ENCODE results near the gene ERC2. TPM values are rescaled to one million over a fixed set of nuclear protein-coding genes. Genes with fewer than 3 reads are reported as not detected.
A peak's percentile ranks its signal among the peaks of the same experiment; 100 is the strongest.

The ERC2 gene
- total and polyA plus RNA-seq, 2 of the 13 experiments (the other 11 are each of a cell fraction or from before 2014, with no cell fraction given): 0.16 to 0.22 TPM

- H3K4me3 ChIP-seq (replicated peaks in 1 of 3; ENCODE audit: insufficient read depth in 1 of 3, low read depth in 2 of 3, low read length in 3 of 3): no peak overlapping the region
- in situ Hi-C loops (cut with HindIII; ENCODE audit: extremely low pct_ligation_motif_present, low pct_unique_long_range_greater_than_20kb): loop anchor here (25.0 kb wide), 1 partner anchor 1389 kb away; no protein-coding TSS in a partner anchor
- POLR2A ChIA-PET: no interaction called here
- H4K20me1 ChIP-seq (ENCODE audit: insufficient read depth, low read length): no peaks in the 10 kb centered on the region
- CTCF ChIA-PET (ENCODE audit: low intra/inter-chr PET ratio, low total read pairs): interaction anchor here (0.9 kb wide), 2 partner anchors 767 to 1398 kb away, joined by 6 to 7 read pairs; no protein-coding TSS in a partner anchor
- FAIRE-seq (peak; percentile 66), ATAC-seq (no peak), DNase-seq (ENCODE audit: low spot score) (peak; percentile 18)
- BruUV-seq (replicated peaks): no TSS peak
- no peak overlapping the region for H3K27ac ChIP-seq (ENCODE audit: extremely low read length, insufficient read depth, low read length)
- no peaks in the 10 kb centered on the region for H3K4me1 ChIP-seq (ENCODE audit: insufficient read depth, low read length)
- intact Hi-C loops (cut with micrococcal nuclease; ENCODE audit: unreplicated experiment): loop anchor here (10.0 kb wide), 1 partner anchor 1397 kb away; no protein-coding TSS in a partner anchor
- no peak overlapping the region for H3K4me2 ChIP-seq (ENCODE audit: low read depth, low read length)
- no peaks in the 10 kb centered on the region for H3K79me2 ChIP-seq (ENCODE audit: insufficient read depth, low read length)
- H3K9me3 ChIP-seq (ENCODE audit: low read length): no peaks in the 10 kb centered on the region
- H3K36me3 ChIP-seq (replicated peaks in 1 of 2; ENCODE audit: control insufficient read depth in 1 of 2, insufficient read depth in 2 of 2, low read length in 2 of 2): no peaks in the 10 kb centered on the region
- no peak overlapping the region for H3K9ac ChIP-seq (ENCODE audit: insufficient read depth, low read depth, low read length)
- 83% methylated on average over 3 of the region's 3 CpGs for WGBS (ENCODE audit: low lambda C conversion rate)
- H3K27me3 ChIP-seq (ENCODE audit: control insufficient read depth in 1 of 2, insufficient read depth in 2 of 2, low read length in 2 of 2): no peaks in the 10 kb centered on the region
- TF ChIP-seq ZNF431 (CRISPR knock-in tag; IDR thresholded peaks at IDR 0.05; ENCODE audit: borderline replicate concordance, low read depth) (no peak), CTCF (CRISPR knock-in tag; IDR thresholded peaks at IDR 0.05) (peak; percentile 69), SMC3 (IDR thresholded peaks at IDR 0.05; ENCODE audit: low read length) (peak; percentile 55), REXO4 (CRISPR knock-in tag; IDR thresholded peaks at IDR 0.05; ENCODE audit: borderline replicate concordance) (no peak), ZNF432 (CRISPR knock-in tag; IDR thresholded peaks at IDR 0.05; ENCODE audit: borderline replicate concordance) (no peak), CERS6 (CRISPR knock-in tag; IDR thresholded peaks at IDR 0.05) (no peak), XRCC5 (optimal IDR thresholded peaks at IDR 0.05; ENCODE audit: low read length) (no peak), NR2C2 (CRISPR knock-in tag; IDR thresholded peaks at IDR 0.05; ENCODE audit: borderline replicate concordance) (no peak), STAG1 (CRISPR knock-in tag; IDR thresholded peaks at IDR 0.05) (peak; percentile 68), NR2F6 (IDR thresholded peaks at IDR 0.05) (no peak), NR2F6 (CRISPR knock-in tag; IDR thresholded peaks at IDR 0.05) (no peak), PHF5A (CRISPR knock-in tag; IDR thresholded peaks at IDR 0.05; ENCODE audit: low read depth, unreplicated experiment) (no peak), RFX3 (CRISPR knock-in tag; IDR thresholded peaks at IDR 0.05) (peak; percentile 42; the same call in 1 of the 2 replicates), RARA (CRISPR knock-in tag; IDR thresholded peaks at IDR 0.05) (no peak), PLSCR1 (CRISPR knock-in tag; IDR thresholded peaks at IDR 0.05; ENCODE audit: borderline replicate concordance) (no peak), ZFY (CRISPR knock-in tag; IDR thresholded peaks at IDR 0.05) (no peak), ATF5 (CRISPR knock-in tag; IDR thresholded peaks at IDR 0.05; ENCODE audit: low read depth) (no peak)
- H2AFZ ChIP-seq (ENCODE audit: low read length): no peak overlapping the region
Measured at GRCh38 chr3:56251343-56251945, 216.8 kb downstream of the ERC2 start.
